HepG2 (cell line): ENCODE data around the gene KCTD14. TPM values are rescaled to one million over a fixed set of nuclear protein-coding genes. Genes with fewer than 3 reads are reported as not detected.

Experiments used
- ATAC-seq: fragments of 200-7000 bp; cut with Tn5 transposase; 3 replicates; pipeline ENCODE4 v1.9.1; 2020; ENCODE audit warnings: mild to moderate bottlenecking, moderate library complexity
- BruUV-seq: library from RNA; stranded (reverse); fragments of 400-500 nt; replicated peaks from 2 replicates; lab custom pipeline; 2021; lab: Mats Ljungman, UMichigan
- CTCF ChIA-PET: fragments of 300-600 bp; formaldehyde crosslinking; extraction: SDS; loops from one replicate; lab custom pipeline; 2021; ENCODE audit warnings: low total read pairs, inconsistent platforms, low intra/inter-chr PET ratio; lab: Yijun Ruan, JAX
- POLR2A ChIA-PET: fragments of 350-600 bp; sonication (Branson Sonifier 250); formaldehyde crosslinking; loops from one replicate; lab custom pipeline; 2020; ENCODE audit warnings: antibody characterized with exemption, inconsistent platforms; lab: Yijun Ruan, JAX
- DNase-seq: peaks from one replicate; pipeline ENCODE4 v3.0.0-alpha.2; 2015; ENCODE audit warnings: low spot score
- FAIRE-seq: peaks from 3 replicates; lab custom pipeline; 2011; peaks lifted over from hg19 to GRCh38; lab: Jason Lieb, UNC
- H2AFZ ChIP-seq: one replicate; pipeline ENCODE4 v1.6.1; 2011; ENCODE audit warnings: low read length, inconsistent platforms
- H3K27ac ChIP-seq: fragments of 300-600 bp; 3 replicates; pipeline ENCODE4 v1.8.0; 2011; ENCODE audit warnings: mixed run types, mild to moderate bottlenecking, mixed read lengths, low read length, inconsistent platforms; ENCODE audit not compliant: insufficient read depth; ENCODE audit errors: extremely low read length
- H3K27me3 ChIP-seq, 2 experiments: fragments of 200-600 bp in 1 of 2; 2 replicates in 1 of 2; 3 replicates in 1 of 2; pipeline versions ENCODE4 v1.6.0 to v1.8.0; 2011; ENCODE audit warnings: low read length in 2 of 2, mild to moderate bottlenecking in 2 of 2, moderate library complexity in 2 of 2, inconsistent platforms in 1 of 2; ENCODE audit not compliant: insufficient read depth in 2 of 2, control insufficient read depth in 1 of 2
- H3K36me3 ChIP-seq, 2 experiments: fragments of 200-600 bp in 1 of 2; replicated peaks in 1 of 2; 2 replicates in 1 of 2; 3 replicates in 1 of 2; pipeline versions ENCODE4 v1.5.1 to v1.8.0; 2011; ENCODE audit warnings: low read length in 2 of 2, inconsistent platforms in 1 of 2; ENCODE audit not compliant: insufficient read depth in 2 of 2, control insufficient read depth in 1 of 2
- H3K4me1 ChIP-seq: 2 replicates; pipeline ENCODE4 v1.5.1; 2012; ENCODE audit warnings: low read length, inconsistent platforms; ENCODE audit not compliant: insufficient read depth
- H3K4me2 ChIP-seq: 2 replicates; pipeline ENCODE4 v1.6.0; 2011; ENCODE audit warnings: low read depth, low read length, inconsistent platforms
- H3K4me3 ChIP-seq, 3 experiments: fragments of 200-600 bp in 1 of 3; sonication (generic), shearing (Covaris generic) in 1 of 3; replicated peaks in 1 of 3; 2 replicates each; pipeline ENCODE4 v1.5.1; 2011 to 2016; ENCODE audit warnings: low read length in 3 of 3, inconsistent platforms in 2 of 3, low read depth in 2 of 3, mild to moderate bottlenecking in 2 of 3, control low read depth in 1 of 3, mixed read lengths in 1 of 3; ENCODE audit not compliant: insufficient read depth in 1 of 3
- H3K79me2 ChIP-seq: one replicate; pipeline ENCODE4 v1.6.1; 2011; ENCODE audit warnings: low read length, inconsistent platforms; ENCODE audit not compliant: insufficient read depth
- H3K9ac ChIP-seq: 2 replicates; pipeline ENCODE4 v1.6.0; 2011; ENCODE audit warnings: mild to moderate bottlenecking, low read depth, low read length, inconsistent platforms; ENCODE audit not compliant: insufficient read depth
- H3K9me3 ChIP-seq: 2 replicates; pipeline ENCODE4 v1.5.1; 2012; ENCODE audit warnings: mild to moderate bottlenecking, low read length
- H4K20me1 ChIP-seq: 2 replicates; pipeline ENCODE4 v1.6.0; 2011; ENCODE audit warnings: inconsistent platforms, mild to moderate bottlenecking, low read length, moderate library complexity; ENCODE audit not compliant: insufficient read depth
- DNMT1 ChIP-seq: sonication (generic); formaldehyde crosslinking; IDR thresholded peaks from 2 replicates; pipeline ENCODE4 v1.5.1; 2020; ENCODE audit warnings: mild to moderate bottlenecking, missing genetic modification reagents
- IRF9 ChIP-seq: sonication (generic); formaldehyde crosslinking; IDR thresholded peaks from 2 replicates; pipeline ENCODE4 v1.8.0; 2022; ENCODE audit warnings: missing genetic modification reagents, mild to moderate bottlenecking, borderline replicate concordance
- JUN ChIP-seq: sonication (generic); formaldehyde crosslinking; IDR thresholded peaks from 2 replicates; pipeline ENCODE4 v1.4.0; 2020; ENCODE audit warnings: mild to moderate bottlenecking, missing genetic modification reagents
- NR2F6 ChIP-seq, 2 experiments: IDR thresholded peaks; 2 replicates each; pipeline ENCODE4 v1.6.1; 2016; ENCODE audit warnings: antibody characterized with exemption in 1 of 2, mild to moderate bottlenecking in 1 of 2
- PHF5A ChIP-seq: IDR thresholded peaks from one replicate; pipeline ENCODE4 v1.6.1; 2018; ENCODE audit warnings: low read depth, missing genetic modification reagents; ENCODE audit not compliant: unreplicated experiment
- SOX5 ChIP-seq: IDR thresholded peaks from 2 replicates; pipeline ENCODE4 v1.6.1; 2016; ENCODE audit warnings: borderline replicate concordance
- SOX6 ChIP-seq, 2 experiments: fragments of 450-650 bp in 1 of 2; sonication (generic) in 1 of 2; formaldehyde crosslinking in 1 of 2; IDR thresholded peaks; 2 replicates each; pipeline versions ENCODE4 v1.4.0 to v1.6.1; 2017 to 2020; ENCODE audit warnings: antibody characterized with exemption in 1 of 2, mild to moderate bottlenecking in 1 of 2, missing genetic modification reagents in 1 of 2
- ZFY ChIP-seq: sonication (generic); formaldehyde crosslinking; IDR thresholded peaks from 2 replicates; pipeline ENCODE4 v1.4.0; 2020; ENCODE audit warnings: missing genetic modification reagents
- ZNF207 ChIP-seq: fragments of 450-650 bp; IDR thresholded peaks from 2 replicates; pipeline ENCODE4 v1.6.1; 2016; ENCODE audit warnings: antibody characterized with exemption, borderline replicate concordance
- ZNF572 ChIP-seq: sonication (generic); formaldehyde crosslinking; IDR thresholded peaks from 2 replicates; pipeline ENCODE4 v1.5.1; 2020; ENCODE audit warnings: mild to moderate bottlenecking, missing genetic modification reagents
- ZNF678 ChIP-seq: sonication (generic); formaldehyde crosslinking; IDR thresholded peaks from 2 replicates; pipeline ENCODE4 v1.4.0; 2020; ENCODE audit warnings: mild to moderate bottlenecking, missing genetic modification reagents
- ZNF878 ChIP-seq: sonication (generic); formaldehyde crosslinking; IDR thresholded peaks from 2 replicates; pipeline ENCODE4 v1.8.1; 2023; ENCODE audit warnings: mild to moderate bottlenecking, missing genetic modification reagents, moderate library complexity
- WGBS: methylation state at CpG from one replicate; pipeline ENCODE4 v1.1.6; 2017; ENCODE audit warnings: low lambda C conversion rate; 5-methylcytosine and 5-hydroxymethylcytosine counted together
- in situ Hi-C: cut with HindIII; loops from 2 replicates; pipeline ENCODE4 v1.10.0; 2017; ENCODE audit warnings: low pct_unique_long_range_greater_than_20kb; ENCODE audit not compliant: extremely low pct_ligation_motif_present
- intact Hi-C: fragments of 100-400 bp; cut with micrococcal nuclease; formaldehyde crosslinking; loops from one replicate; pipeline ENCODE4 v1.10.0; 2022; ENCODE audit not compliant: unreplicated experiment
- polyA plus RNA-seq, 8 experiments: library from polyadenylated mRNA; depleted of rRNA in 3 of 8; stranded (reverse) in 7 of 8; unstranded in 1 of 8; fragments of >200 nt; fragmentation: Illumina TruSeq in 4 of 8; extraction: Trizol in 4 of 8; gene quantifications; 2 replicates each; pipeline versions ENCODE4 v1.2.1 to v1.2.3, GENCODE V29; 2011 to 2016; ENCODE audit warnings: low read depth in 4 of 8, missing spikeins in 1 of 8, mixed read lengths in 1 of 8; ENCODE audit not compliant: insufficient read depth in 1 of 8
- total RNA-seq, 5 experiments: library from RNA; depleted of rRNA; stranded (reverse); fragments of >200 nt; fragmentation: Illumina TruSeq; extraction: Trizol; gene quantifications; 2 replicates each; pipeline ENCODE4 v1.2.3, GENCODE V29; 2016; ENCODE audit warnings: low read depth in 1 of 5
- TF ChIP-seq, protein P1 (sequence below): sonication (generic); formaldehyde crosslinking; IDR thresholded peaks from 2 replicates; pipeline ENCODE4 v1.4.0; 2020; ENCODE audit warnings: missing genetic modification reagents, borderline replicate concordance
- TF ChIP-seq, protein P2 (sequence below): sonication (generic); formaldehyde crosslinking; IDR thresholded peaks from 2 replicates; pipeline ENCODE4 v1.4.0; 2020; ENCODE audit warnings: missing genetic modification reagents

KCTD14 gene
- total and polyA plus RNA-seq, 2 of the 13 experiments (the other 11 are each of a cell fraction or from before 2014, with no cell fraction given) = 10.3 to 15.6 TPM

- TF ChIP-seq DNMT1 (CRISPR knock-in tag) (0 out of 2 replicates have a peak, but pooled peaks have one; percentile 1), IRF9 (CRISPR knock-in tag) (0 out of 2 replicates have a peak, but pooled peaks have one; percentile 11)
- TF ChIP-seq, protein P1, sequence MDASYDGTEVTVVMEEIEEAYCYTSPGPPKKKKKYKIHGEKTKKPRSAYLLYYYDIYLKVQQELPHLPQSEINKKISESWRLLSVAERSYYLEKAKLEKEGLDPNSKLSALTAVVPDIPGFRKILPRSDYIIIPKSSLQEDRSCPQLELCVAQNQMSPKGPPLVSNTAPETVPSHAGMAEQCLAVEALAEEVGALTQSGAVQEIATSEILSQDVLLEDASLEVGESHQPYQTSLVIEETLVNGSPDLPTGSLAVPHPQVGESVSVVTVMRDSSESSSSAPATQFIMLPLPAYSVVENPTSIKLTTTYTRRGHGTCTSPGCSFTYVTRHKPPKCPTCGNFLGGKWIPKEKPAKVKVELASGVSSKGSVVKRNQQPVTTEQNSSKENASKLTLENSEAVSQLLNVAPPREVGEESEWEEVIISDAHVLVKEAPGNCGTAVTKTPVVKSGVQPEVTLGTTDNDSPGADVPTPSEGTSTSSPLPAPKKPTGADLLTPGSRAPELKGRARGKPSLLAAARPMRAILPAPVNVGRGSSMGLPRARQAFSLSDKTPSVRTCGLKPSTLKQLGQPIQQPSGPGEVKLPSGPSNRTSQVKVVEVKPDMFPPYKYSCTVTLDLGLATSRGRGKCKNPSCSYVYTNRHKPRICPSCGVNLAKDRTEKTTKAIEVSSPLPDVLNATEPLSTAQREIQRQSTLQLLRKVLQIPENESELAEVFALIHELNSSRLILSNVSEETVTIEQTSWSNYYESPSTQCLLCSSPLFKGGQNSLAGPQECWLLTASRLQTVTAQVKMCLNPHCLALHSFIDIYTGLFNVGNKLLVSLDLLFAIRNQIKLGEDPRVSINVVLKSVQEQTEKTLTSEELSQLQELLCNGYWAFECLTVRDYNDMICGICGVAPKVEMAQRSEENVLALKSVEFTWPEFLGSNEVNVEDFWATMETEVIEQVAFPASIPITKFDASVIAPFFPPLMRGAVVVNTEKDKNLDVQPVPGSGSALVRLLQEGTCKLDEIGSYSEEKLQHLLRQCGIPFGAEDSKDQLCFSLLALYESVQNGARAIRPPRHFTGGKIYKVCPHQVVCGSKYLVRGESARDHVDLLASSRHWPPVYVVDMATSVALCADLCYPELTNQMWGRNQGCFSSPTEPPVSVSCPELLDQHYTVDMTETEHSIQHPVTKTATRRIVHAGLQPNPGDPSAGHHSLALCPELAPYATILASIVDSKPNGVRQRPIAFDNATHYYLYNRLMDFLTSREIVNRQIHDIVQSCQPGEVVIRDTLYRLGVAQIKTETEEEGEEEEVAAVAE = 0 out of 2 replicates have a peak, but pooled peaks have one; percentile 2
- TF ChIP-seq, all 625 proteins: peak for 18
Measured at GRCh38 chr11:78046486-78046854, 23.4 kb upstream of the KCTD14 start (continued).

DNA sequence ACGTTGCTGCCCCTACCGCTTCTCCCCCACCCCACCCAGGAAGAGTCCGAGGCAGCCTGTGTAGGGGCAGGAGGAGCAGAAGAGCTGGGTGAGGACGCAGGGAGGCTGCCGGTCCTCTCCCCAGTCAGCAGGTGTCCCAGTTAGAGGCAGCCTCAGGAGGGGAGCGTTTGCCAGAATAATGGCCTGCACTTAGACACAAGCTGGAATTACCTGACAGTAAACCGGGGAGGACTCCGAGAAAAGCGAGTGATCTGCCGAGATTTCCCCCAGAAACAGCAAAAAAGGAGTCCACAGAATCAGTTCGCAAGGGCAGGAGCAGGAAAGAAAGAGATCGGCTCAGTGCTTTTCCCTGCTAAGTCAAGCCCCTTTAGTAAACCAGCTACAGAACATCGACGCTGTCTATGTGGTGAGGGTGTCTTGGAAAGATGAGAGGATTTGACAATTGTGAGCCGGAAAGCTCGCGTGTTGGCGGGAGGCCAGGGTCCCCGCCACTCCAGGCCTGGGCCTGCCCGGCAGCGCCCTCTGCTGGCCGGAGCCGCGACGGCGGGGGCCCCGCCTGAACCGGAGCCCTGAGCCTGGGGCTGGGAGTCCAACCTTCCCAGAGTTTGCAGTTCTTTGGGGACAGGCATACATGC, 22.9 kb upstream of the KCTD14 start:
- Histone ChIP-seq H3K27ac (peak overlapping the region; percentile 35), H3K4me1 (peaks cover 68% of the 10 kb centered on the region), H3K36me3 (no peaks in the 10 kb centered on the region), H3K79me2 (no peaks in the 10 kb centered on the region), H3K9me3 (no peaks in the 10 kb centered on the region), H3K4me2 (peak overlapping the region; percentile 100), H3K9ac (peak overlapping the region; percentile 70), H4K20me1 (no peaks in the 10 kb centered on the region), H3K27me3 (no peaks in the 10 kb centered on the region), H3K4me3 (peak overlapping the region; percentile 45 to 77 (median 67)), H2AFZ (peak overlapping the region; percentile 98)
- POLR2A ChIA-PET = interaction anchor here (0.6 to 1.9 kb wide), 9 partner anchors 11 to 133 kb away, joined by 3 to 12 read pairs (median 4); partner anchors contain the start of gene INTS4
- intact Hi-C loops (loop anchor here (1.0 to 5.0 kb wide), 3 partner anchors 46 to 134 kb away; no protein-coding TSS in a partner anchor), in situ Hi-C loops (loop anchor here (5.0 kb wide), 1 partner anchor 39 kb away; no protein-coding TSS in a partner anchor)
- FAIRE-seq (peak; percentile 79), DNase-seq (peak; percentile 60), ATAC-seq (peak; percentile 95)
- WGBS = 6% methylated on average over 9 of the region's 28 CpGs
- BruUV-seq = no TSS peak
- CTCF ChIA-PET = interaction anchor here (1.8 to 1.9 kb wide), 2 partner anchors 46 to 270 kb away, joined by 7 to 12 read pairs; no protein-coding TSS in a partner anchor
- TF ChIP-seq, protein P2, sequence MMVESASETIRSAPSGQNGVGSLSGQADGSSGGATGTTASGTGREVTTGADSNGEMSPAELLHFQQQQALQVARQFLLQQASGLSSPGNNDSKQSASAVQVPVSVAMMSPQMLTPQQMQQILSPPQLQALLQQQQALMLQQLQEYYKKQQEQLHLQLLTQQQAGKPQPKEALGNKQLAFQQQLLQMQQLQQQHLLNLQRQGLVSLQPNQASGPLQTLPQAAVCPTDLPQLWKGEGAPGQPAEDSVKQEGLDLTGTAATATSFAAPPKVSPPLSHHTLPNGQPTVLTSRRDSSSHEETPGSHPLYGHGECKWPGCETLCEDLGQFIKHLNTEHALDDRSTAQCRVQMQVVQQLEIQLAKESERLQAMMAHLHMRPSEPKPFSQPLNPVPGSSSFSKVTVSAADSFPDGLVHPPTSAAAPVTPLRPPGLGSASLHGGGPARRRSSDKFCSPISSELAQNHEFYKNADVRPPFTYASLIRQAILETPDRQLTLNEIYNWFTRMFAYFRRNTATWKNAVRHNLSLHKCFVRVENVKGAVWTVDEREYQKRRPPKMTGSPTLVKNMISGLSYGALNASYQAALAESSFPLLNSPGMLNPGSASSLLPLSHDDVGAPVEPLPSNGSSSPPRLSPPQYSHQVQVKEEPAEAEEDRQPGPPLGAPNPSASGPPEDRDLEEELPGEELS (CRISPR knock-in tag) = peak; percentile 37; the same call in 1 of the 2 replicates
- TF ChIP-seq PHF5A (CRISPR knock-in tag) (peak; percentile 35), ZNF878 (peak; percentile 82; the same call in 1 of the 2 replicates), SOX5 (CRISPR knock-in tag) (peak; percentile 59; the same call in 1 of the 2 replicates), JUN (0 out of 2 replicates have a peak, but pooled peaks have one; percentile 46), ZNF572 (CRISPR knock-in tag) (no peak), ZFY (CRISPR knock-in tag) (peak; percentile 54), NR2F6 (IDR thresholded peaks at IDR 0.05) (no peak), NR2F6 (CRISPR knock-in tag; IDR thresholded peaks at IDR 0.05) (peak; percentile 17; the same call in 1 of the 2 replicates), SOX6 (IDR thresholded peaks at IDR 0.05) (no peak), SOX6 (CRISPR knock-in tag; IDR thresholded peaks at IDR 0.05) (peak; percentile 73; the same call in 1 of the 2 replicates), ZNF678 (CRISPR knock-in tag) (0 out of 2 replicates have a peak, but pooled peaks have one; percentile 42), ZNF207 (no peak)
